GM19467 (cell line): ENCODE data around the gene IL32.
"Not testable (repeated sequence)": the region's sequence is repeated elsewhere in the genome, so short reads cannot be mapped to it uniquely, and the experiment has no call there.

Source experiments
- ATAC-seq: cut with Tn5 transposase; IDR thresholded peaks from one replicate; pipeline ENCODE4 v1.9.1; 2021; ENCODE audit warnings: mild to moderate bottlenecking, moderate library complexity; ENCODE audit not compliant: unreplicated experiment

IL32 gene

DNA sequence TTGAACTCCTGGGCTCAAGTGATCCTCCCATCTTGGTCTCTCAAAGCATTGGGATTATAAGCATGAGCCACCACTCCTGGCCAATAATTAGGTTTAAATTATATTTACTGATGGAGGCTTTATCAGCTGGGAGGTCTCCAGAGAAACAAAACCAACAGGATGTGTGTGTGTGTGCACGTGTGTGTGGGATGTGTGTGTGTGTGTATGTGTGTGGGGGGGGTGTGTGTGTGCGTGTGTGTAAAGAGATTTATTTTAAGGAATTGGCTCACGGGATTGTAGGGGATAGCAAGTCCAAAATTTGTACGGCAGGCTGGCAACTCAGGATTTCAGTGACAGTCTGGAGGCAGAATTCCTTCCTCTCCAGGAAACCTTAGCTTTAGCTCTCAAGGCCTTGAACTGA, 14.4 kb upstream of the IL32 start:
- no peak for ATAC-seq

DNA sequence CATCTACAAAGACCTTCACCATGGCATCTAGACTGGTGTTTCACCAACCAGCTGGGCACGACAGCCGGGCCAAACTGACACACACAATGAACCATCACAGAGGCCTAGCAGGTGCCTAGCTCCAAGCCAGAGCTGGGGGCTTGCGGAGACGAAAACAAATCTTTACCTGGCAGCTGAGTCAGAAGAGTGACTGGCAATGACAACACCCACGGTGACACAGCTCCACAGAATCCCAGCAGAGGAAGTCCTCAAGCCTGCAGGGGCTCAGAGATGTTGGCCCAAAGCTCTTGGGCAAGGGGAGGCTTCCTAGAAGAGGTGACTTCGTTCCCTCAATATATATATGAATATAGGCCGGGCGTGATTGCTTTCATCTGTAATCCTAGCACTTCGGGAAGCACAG, 13.9 kb upstream of the IL32 start:
- ATAC-seq: no peak

- ATAC-seq: not testable (repeated sequence)
Measured at GRCh38 chr16:3052571-3053329, 12.7 kb upstream of the IL32 start.

DNA sequence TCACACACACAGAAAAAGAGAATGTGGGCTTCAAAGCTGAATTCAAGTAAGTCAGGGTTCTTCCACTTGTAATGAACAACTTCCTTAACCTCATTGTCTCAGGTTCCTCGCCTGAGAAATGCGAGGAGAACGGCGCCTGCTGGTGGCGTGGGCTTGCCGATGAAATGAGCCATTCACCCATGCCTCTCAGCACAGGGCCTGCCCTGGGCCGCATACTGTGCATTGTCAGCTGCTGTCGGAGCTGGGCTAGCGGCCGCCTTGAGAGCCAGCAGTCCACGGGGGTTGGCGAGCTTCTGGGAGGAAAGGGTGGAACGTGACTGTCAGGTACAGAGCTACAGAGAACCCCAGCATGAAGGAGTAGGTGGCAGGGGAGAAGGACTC, 12.1 kb upstream of the IL32 start:
- ATAC-seq: not testable (repeated sequence)

- no peak for ATAC-seq
Measured at GRCh38 chr16:3054965-3055733, 10.3 kb upstream of the IL32 start.

- ATAC-seq: not testable (repeated sequence)
Measured at GRCh38 chr16:3055734-3056115, 9.7 kb upstream of the IL32 start.

DNA sequence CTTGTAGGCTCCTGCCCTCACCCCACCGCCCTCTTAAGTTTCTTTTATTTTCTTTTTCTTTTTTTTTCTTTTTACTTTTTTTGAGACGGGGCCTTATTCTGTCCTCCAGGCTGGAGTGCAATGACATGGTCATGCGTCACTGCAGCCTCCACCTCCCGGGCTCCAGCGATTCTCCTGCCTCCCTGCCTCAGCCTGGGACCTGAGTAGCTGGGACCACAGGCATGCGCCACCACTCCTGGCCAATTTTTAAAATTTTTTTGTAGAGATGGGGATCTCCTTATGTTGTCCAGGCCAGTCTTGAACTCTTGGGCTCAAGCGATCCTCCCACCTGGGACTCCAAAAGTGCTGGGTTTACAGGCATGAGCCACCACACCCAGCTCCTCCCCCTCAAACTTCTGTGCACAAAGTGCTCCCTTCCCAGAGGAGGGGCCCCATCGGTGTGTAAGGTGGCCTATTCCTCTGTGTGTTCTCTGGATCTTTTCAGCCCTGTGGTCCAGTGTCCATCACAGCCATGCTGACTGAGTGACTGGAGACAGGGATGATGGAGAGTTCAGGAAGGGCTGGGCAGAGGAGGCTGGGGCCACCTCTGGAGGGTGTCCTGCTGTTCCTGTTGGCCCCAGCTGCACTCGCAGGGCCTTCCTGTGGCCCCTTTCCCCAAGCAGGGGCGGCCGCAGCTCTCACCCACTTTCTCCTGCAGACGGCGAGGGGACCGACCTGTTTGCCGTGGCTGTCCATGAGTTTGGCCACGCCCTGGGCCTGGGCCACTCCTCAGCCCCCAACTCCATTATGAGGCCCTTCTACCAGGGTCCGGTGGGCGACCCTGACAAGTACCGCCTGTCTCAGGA, 8.9 kb upstream of the IL32 start:
- no peak for ATAC-seq

GRCh38 chr16:3057181-3058138, 8.0 kb upstream of the IL32 start:
- no peak for ATAC-seq

DNA sequence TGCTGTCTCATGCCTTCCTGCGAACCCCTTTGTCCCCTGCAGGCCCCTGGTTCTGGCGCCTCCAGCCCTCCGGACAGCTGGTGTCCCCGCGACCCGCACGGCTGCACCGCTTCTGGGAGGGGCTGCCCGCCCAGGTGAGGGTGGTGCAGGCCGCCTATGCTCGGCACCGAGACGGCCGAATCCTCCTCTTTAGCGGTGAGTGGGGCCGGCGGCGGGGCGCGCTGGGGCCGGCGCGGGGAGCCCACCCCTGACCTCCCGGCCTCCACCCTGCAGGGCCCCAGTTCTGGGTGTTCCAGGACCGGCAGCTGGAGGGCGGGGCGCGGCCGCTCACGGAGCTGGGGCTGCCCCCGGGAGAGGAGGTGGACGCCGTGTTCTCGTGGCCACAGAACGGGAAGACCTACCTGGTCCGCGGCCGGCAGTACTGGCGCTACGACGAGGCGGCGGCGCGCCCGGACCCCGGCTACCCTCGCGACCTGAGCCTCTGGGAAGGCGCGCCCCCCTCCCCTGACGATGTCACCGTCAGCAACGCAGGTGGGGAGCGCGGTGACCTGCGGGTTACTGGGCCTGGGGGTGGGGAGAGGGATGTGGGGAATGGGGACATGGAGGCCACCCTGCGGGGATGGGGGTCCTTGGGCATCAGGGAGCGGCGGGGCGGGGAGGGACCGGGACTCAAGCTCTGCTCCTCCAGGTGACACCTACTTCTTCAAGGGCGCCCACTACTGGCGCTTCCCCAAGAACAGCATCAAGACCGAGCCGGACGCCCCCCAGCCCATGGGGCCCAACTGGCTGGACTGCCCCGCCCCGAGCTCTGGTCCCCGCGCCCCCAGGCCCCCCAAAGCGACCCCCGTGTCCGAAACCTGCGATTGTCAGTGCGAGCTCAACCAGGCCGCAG, 7.1 kb upstream of the IL32 start:
- no peak for ATAC-seq

DNA sequence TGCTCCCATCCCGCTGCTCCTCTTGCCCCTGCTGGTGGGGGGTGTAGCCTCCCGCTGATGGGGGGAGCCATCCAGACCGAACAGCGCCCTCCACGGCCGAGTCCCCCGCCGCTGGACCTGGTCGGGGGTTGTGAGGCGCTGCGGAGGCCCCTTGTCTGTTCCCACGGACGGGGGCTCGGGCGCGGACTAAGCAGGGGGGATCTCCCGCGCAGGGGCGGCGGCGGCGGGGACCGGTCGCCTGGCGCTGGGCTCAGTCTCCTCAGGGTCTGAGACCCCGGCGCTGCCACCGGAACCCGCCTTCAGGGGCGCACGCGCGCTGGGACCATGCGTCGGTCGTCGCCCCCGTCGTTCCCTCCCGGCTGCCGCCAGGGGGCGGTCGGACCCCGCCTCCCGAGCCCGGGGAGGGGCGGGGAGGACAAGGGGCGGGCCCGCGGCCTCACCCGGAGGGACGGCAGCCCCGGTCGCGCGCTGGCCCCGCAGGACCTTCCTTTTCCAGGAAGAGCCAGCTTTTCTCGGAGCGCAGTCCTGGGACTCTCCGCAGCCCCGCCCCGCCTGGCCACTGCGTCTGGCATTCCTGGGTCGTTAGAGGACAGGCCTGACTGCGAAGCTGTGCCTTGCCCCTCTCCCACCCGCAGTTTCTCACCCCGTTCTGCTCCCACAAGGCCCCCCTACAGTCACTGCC, 6.3 kb upstream of the IL32 start:
- ATAC-seq: peak; percentile 68

GRCh38 chr16:3059723-3060242, 5.7 kb upstream of the IL32 start:
- ATAC-seq: peak; percentile 3

DNA sequence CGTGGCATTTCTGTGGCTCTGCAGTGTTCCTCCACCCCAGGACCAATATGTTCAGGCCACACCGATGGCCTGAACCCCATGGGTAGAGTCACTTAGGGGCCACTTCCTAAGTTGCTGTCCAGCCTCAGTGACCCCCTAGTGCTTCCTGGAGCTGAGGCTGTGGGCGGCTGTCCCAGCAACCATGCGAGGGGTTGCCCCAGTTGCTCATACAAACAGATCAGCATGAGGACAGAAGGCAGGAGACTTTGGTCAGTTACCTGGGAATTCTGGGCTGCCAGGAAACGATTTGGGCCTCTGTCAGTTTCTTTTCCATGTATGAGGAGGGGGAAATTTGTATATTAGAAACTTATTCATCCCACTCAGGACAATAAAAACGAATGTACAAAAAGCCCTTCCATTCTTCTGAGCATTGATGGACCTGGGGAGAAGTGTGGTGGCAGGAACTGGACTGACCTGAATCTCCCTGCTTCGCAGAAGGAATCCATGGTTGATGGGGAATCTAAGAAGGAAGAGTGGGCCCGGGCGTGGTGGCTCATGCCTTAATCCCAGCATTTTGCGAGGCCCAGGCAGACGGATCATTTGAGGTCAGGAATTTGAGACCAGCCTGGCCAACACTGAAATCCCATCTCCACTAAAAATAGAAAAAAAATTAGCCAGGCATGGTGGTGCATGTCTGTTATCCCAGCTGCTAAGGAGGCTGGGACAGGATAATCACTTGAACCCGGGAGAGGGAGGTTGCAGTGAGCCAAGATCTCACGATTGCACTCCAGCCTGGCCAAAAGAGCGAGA, 4.9 kb upstream of the IL32 start:
- ATAC-seq: no peak

DNA sequence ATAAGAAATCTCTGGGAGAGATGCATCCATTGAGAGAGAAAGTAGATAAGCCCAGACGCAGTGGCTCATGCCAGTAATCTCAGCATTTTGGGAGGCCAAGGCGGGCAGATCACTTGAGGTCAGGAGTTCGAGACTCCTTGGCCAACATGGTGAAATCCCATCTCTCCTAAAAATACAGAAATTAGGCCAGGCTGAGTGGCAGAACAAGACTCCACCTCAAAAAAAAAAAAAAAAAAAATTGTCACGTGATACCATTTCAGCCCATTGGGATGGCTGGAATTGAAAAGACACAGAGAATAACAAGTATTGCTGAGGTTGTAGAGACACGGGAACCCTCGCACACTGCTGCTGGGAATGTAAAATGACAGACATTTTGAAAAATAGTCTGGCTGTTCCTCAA, 2.9 kb upstream of the IL32 start:
- no peak for ATAC-seq

DNA sequence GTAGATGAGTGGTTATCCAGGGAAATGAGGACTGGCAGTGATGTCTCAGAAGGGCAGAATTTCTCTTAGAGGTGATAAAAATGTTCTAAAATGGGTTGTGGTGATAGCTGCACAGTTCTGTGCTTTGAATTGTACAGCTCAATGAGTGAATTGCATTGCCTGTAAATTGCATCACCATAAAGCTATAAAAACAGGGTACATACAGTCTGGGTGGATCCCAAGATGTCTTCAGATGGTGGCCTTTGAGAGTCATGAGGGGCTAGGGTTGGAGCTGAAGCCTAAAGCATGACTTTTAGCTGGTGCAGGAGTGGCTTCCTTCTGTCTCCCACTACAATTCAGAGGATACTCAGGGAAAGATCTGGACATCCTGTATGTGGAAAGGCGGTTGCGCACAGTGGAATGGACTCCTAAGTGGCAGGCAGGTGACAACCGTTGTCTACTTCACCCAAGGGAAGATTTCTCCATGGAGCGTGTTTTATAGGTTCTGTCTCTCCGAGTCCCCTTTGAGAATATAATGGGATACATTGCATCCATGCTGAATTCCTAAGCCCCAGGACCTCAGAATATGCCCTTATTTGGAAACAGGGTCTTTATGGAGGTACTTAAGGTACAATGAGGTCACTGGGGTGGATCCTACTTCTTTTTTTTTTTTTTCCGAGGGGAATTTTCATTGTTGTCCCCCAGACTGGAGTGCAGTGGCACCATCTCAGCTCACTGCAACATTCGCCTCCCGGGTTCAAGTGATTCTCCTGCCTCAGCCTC, 1.6 kb upstream of the IL32 start:
- ATAC-seq: no peak

GRCh38 chr16:3065742-3066439, 451 bp downstream of the IL32 start:
- ATAC-seq: no peak

DNA sequence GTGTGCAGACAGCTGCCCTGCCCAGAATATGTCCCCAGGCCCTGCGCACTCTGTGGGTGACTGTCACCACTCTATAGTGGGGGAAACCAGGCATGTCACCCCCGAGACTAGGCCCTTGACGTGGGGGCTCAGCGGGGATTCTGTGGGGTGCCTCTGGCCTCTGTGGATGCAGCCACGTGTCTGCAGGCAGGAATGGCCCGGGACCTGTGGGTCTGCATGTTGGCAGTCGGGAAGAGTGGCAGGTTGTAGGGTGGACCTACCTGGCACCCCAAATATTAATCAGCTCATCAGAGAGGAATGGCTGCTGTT, 954 bp downstream of the IL32 start:
- ATAC-seq: no peak

DNA sequence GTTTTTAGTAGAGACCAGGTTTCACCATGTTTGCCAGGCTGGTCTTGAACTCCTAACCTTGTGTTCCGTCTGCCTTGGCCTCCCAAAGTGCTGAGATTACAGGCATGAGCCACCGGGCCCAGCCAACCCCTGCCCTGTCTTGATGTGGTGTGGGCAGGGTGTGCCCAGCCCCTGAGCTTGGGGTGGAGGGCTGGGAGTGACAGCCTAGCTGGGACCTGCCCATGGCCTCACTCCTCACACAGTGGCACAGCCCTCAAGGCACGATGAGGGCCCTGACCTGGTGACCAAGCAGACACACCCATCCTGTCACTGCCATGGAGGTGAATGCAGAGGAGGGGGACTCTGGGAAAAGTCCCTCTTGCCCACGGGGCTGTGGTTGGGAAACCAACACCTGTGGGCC, 3.0 kb downstream of the IL32 start:
- ATAC-seq: no peak
